Heart left ventricle (tissue), 16 donors: Measurements from ENCODE around the gene AP1G2. TPM values are rescaled to one million over a fixed set of nuclear protein-coding genes. Genes with fewer than 3 reads are reported as not detected.

Source experiments
- ATAC-seq, 4 donors: fragments of 200-7000 bp; cut with Tn5 transposase; one replicate each; pipeline ENCODE4 v1.9.1; 2020 to 2022; ENCODE audit warnings: moderate library complexity in 4 of 4, mild to moderate bottlenecking in 3 of 4, moderate number of reproducible peaks in 1 of 4
- DNase-seq, 5 donors: peaks; one replicate each; pipeline ENCODE4 v3.0.0-alpha.2; 2020
- H3K27ac ChIP-seq, 12 donors: fragments of 200-600 bp; sonication (generic) in 4 of 12; one replicate each; pipeline versions ENCODE4 v1.5.0 to v1.8.0; 2016 to 2022; ENCODE audit warnings: mild to moderate bottlenecking in 2 of 12
- H3K27me3 ChIP-seq, 9 donors: fragments of 200-600 bp; sonication (generic) in 2 of 9; one replicate each; pipeline versions ENCODE4 v1.5.1 to v1.8.0; 2016 to 2022; ENCODE audit warnings: mild to moderate bottlenecking in 3 of 9
- H3K36me3 ChIP-seq, 9 donors: fragments of 200-600 bp; sonication (generic) in 2 of 9; one replicate each; pipeline versions ENCODE4 v1.5.0 to v1.8.0; 2018 to 2022; ENCODE audit warnings: mild to moderate bottlenecking in 2 of 9
- H3K4me1 ChIP-seq, 12 donors: fragments of 200-600 bp; sonication (generic) in 4 of 12; one replicate each; pipeline versions ENCODE4 v1.5.0 to v1.8.0; 2016 to 2022; ENCODE audit warnings: mild to moderate bottlenecking in 3 of 12
- H3K4me3 ChIP-seq, 12 donors: fragments of 200-600 bp; sonication (generic) in 4 of 12; one replicate each; pipeline versions ENCODE4 v1.5.0 to v1.8.0; 2017 to 2022; ENCODE audit warnings: mild to moderate bottlenecking in 9 of 12, moderate library complexity in 4 of 12
- H3K9me3 ChIP-seq, 12 donors: fragments of 200-600 bp; sonication (generic) in 4 of 12; one replicate each; pipeline versions ENCODE4 v1.5.0 to v1.8.0; 2016 to 2022; ENCODE audit warnings: mild to moderate bottlenecking in 1 of 12
- POLR2A ChIP-seq, 2 donors: fragments of 450-650 bp; IDR thresholded peaks; one replicate each; pipeline ENCODE4 v1.6.1; 2017; ENCODE audit warnings: antibody characterized with exemption in 2 of 2, mild to moderate bottlenecking in 2 of 2, moderate library complexity in 2 of 2
- WGBS, 4 donors: extraction: QIAGEN DNeasy Blood & Tissue Kit in 2 of 4; methylation state at CpG; one replicate each; pipeline versions ENCODE4 v1.1.5 to v1.1.7; 2013 to 2018; 5-methylcytosine and 5-hydroxymethylcytosine counted together
- intact Hi-C, 10 donors: fragments of 100-400 bp; cut with DNase I; formaldehyde crosslinking; loops; one replicate each; pipeline versions ENCODE4 v1.11.1 to v1.14.2; 2022
- polyA plus RNA-seq, 2 donors: library from polyadenylated mRNA; stranded (reverse); fragments of 200-250 nt; gene quantifications; one replicate each; pipeline ENCODE4 v1.2.3, GENCODE V29; 2013
- total RNA-seq, 9 donors: library from RNA; depleted of rRNA in 2 of 9; stranded (reverse); fragments of >200 nt in 2 of 9; fragmentation: NEBNext Ultra II Directional in 3 of 9; extraction: Animal tissue kit (Norgen Biotek cat#: 25700) in 3 of 9; gene quantifications; one replicate each; pipeline versions ENCODE4 v1.1.0 to v1.2.4, GENCODE V29; 2016 to 2023
- TF ChIP-seq, protein P1 (sequence below), 12 donors: fragments of 200-600 bp; sonication (generic) in 4 of 12; IDR thresholded peaks; one replicate each; pipeline versions ENCODE4 v1.5.0 to v1.8.0; 2018 to 2022; ENCODE audit warnings: antibody characterized with exemption in 12 of 12, mild to moderate bottlenecking in 5 of 12
- donor health status: ischemic (EF 13 %, LVEDD 7.1; RV severe dilation, severe dysfunction).
- donor health status: healthy with polysubstance abuse.
- donor health status: DM: no; HTN: yes; CAD: no.
- donor health status: DM: no; HTN: no; CAD: no.
- donor health status: ischemic (EF 25% LVEDD 6.9; RV normal size, moderate dysfunction).
- donor health status: ischemic (EF 25% LVEDD 5.7; RV mildly dilated, moderate dysfunction).
- donor health status: healthy.
- donor health status: DM: yes; HTN: yes; CAD: no.
- donor health status: ischemic (EF 35%, LVEDD 5.7; RV mildly dilated, moderate dysfunction).
- donor health status: nonischemic (EF 11% LVEDD 7.7; RV severe dilation, severe dysfunction).
- donor health status: DM: yes; HTN: yes; CAD: no.
- donor health status: PGD.
- donor health status: ischemic (EF 29% LVEDD 5.4; RV normal size, mild dysfunction).
- donor health status: nonischemic (EF 23%, LVEDD 6.1; RV moderate dilation, normal function).

The AP1G2 gene
- total and polyA plus RNA-seq, 11 donors = 7.2 to 33.8 (median 11.6) TPM

DNA sequence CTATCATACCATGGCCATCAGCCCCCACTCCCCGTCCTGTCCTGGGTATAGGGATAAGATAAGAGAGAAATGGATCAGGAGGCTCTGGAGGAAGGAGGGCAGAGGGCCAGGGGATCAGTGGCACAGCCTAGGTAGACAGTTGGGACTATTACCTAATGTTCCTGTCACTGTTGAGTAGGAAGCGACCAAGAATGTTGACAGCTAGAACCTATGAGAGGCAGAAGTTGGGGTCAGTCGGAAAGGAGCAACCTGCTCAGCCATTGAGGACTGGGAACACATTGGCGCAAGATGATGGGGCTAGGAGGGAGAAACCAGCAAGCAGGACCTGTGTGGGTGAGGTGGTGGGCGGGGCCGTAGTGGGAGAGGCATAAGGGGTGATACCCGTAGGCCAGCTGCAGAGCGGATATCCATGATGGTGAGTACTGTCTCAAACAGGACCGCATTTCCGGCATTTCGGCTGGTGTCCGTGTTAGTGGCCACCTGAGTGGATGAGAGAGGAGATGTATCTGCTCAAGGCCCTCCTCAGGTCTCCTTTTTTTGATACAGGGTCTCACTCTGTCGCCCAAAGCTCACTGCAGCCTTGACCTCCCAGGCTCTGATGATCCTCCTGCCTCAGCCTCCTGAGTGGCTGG, 3.3 kb downstream of the AP1G2 start:
- no peak for DNase-seq

DNA sequence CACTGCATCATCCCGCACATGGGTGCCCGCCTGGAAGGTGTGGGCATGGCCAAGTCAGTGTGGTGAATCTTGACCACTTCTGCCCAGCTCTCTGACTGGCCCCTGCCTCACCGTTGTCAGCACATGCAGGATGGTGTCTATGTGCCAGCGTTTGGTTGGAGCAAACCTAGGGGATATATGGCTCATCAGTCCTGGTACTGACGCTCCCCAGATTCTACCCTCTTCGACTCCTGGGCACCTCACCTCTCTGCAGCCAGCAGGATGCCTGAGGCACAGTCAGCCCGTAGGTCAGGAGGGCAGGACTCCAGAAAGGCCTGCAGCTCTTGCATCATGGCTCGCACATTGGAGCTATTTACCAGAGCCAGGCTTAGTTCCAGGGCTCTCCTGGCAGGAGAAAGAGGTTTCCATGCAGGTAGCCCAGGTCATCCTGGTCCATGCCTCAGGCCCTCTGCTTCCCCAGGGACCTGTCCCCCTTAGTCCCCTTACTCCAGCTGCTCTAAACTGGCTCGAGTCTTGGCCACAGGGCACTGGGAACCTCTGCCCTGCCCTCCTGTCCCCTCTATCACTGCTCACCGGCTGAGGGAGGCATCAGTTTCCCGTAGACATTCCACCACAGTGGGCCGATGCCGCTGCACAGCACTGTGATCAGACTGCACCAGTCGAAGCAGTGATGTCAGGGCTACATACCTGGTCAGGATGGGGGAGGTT, 4.0 kb downstream of the AP1G2 start:
- 83 to 86% (median 84%) methylated on average over 11 to 14 of the region's 14 CpGs for WGBS, 4 donors
- H3K4me3 ChIP-seq = no peak overlapping the region
- H3K27me3 ChIP-seq = no peaks in the 10 kb centered on the region

More for the DNA sequence above, 3.3 kb downstream of the AP1G2 start:
- H3K27ac ChIP-seq = no peak overlapping the region
- H3K36me3 ChIP-seq = peaks cover 0 to 62% (median 11%) of the 10 kb centered on the region in 9 donors
- intact Hi-C loops = loop anchor here in 6 of 10 donors (5.0 to 10.0 kb wide), 4 partner anchors 87 to 299 kb away; partner anchors contain the start of gene PABPN1 (in 5 of the 6)
- TF ChIP-seq POLR2A (IDR thresholded peaks at IDR 0.05) = no peak
- TF ChIP-seq, protein P1, sequence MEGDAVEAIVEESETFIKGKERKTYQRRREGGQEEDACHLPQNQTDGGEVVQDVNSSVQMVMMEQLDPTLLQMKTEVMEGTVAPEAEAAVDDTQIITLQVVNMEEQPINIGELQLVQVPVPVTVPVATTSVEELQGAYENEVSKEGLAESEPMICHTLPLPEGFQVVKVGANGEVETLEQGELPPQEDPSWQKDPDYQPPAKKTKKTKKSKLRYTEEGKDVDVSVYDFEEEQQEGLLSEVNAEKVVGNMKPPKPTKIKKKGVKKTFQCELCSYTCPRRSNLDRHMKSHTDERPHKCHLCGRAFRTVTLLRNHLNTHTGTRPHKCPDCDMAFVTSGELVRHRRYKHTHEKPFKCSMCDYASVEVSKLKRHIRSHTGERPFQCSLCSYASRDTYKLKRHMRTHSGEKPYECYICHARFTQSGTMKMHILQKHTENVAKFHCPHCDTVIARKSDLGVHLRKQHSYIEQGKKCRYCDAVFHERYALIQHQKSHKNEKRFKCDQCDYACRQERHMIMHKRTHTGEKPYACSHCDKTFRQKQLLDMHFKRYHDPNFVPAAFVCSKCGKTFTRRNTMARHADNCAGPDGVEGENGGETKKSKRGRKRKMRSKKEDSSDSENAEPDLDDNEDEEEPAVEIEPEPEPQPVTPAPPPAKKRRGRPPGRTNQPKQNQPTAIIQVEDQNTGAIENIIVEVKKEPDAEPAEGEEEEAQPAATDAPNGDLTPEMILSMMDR (IDR thresholded peaks at IDR 0.05) = no peak
- H3K27me3 ChIP-seq = no peaks in the 10 kb centered on the region
- 87 to 91% (median 89%) methylated on average over 13 of the region's 13 CpGs for WGBS, 4 donors
- H3K9me3 ChIP-seq = no peaks in the 10 kb centered on the region
- no peak for ATAC-seq
- peaks cover 0 to 27% (median 10%) of the 10 kb centered on the region in 12 donors for H3K4me1 ChIP-seq
- H3K4me3 ChIP-seq = no peak overlapping the region

DNA sequence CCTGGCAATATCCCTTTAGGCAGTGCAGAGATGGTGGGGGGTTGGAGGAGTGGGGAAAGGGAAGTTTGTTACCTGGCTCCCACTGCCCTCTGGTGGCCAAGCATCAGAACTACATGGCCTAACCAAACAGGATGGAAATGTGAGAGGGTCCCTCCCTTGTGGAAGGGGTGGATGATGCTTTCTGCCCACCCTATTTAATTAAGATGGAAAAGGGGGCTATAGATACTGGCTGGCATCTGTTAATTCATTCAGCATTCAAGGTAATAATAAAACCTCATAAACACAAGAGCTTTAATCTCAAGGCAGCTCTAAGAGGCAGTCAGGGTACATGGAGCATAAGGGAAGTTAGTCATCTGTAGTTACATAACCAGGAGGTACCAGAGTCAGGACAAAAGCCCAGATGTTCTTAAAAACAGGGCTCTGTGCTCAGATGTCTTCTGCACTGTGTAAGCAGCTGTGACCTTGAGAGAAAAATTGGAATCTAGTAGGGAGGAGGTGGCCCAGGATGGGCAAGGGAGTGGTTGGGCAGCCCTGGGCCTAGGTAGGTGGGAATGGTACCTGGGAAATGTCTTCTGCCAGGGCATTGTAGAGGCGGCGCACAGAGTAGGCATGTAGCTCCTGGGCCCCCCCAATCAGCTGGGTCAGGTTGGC, 4.6 kb downstream of the AP1G2 start:
- 79 to 100% (median 93%) methylated on average over 2 of the region's 2 CpGs for WGBS, 4 donors
- H3K4me1 ChIP-seq = peaks cover 0 to 20% (median 8%) of the 10 kb centered on the region in 12 donors
- DNase-seq (no peak), ATAC-seq (peak in 1 of 4 donors; percentile 31)
- H3K36me3 ChIP-seq = peaks cover 0 to 75% (median 17%) of the 10 kb centered on the region in 9 donors
- no peak overlapping the region for H3K4me3 ChIP-seq
- peak overlapping the region in 1 of 12 donors; percentile 15 for H3K27ac ChIP-seq
- H3K9me3 ChIP-seq = no peaks in the 10 kb centered on the region
- TF ChIP-seq POLR2A (IDR thresholded peaks at IDR 0.05) = no peak
- TF ChIP-seq, protein P1 (IDR thresholded peaks at IDR 0.05) = peak; percentile 84 to 92 (median 89)
- intact Hi-C loops = loop anchor here in 7 of 10 donors (1.0 to 10.0 kb wide), 6 partner anchors 84 to 298 kb away; partner anchors contain the start of gene PABPN1 (in 5 of the 7)
- H3K27me3 ChIP-seq = no peaks in the 10 kb centered on the region

More for the DNA sequence above, 4.0 kb downstream of the AP1G2 start:
- intact Hi-C loops = loop anchor here in 7 of 10 donors (2.0 to 10.0 kb wide), 5 partner anchors 85 to 299 kb away; partner anchors contain the start of gene PABPN1 (in 5 of the 7)
- Histone ChIP-seq H3K36me3 (peaks cover 0 to 68% (median 17%) of the 10 kb centered on the region in 9 donors), H3K27ac (no peak overlapping the region), H3K9me3 (no peaks in the 10 kb centered on the region), H3K4me1 (peaks cover 0 to 23% (median 10%) of the 10 kb centered on the region in 12 donors)
- ATAC-seq = no peak
- TF ChIP-seq, protein P1 (IDR thresholded peaks at IDR 0.05) = no peak
- TF ChIP-seq POLR2A (IDR thresholded peaks at IDR 0.05) = no peak
- no peak for DNase-seq
